HG02623 (cell line): Measurements from ENCODE around the gene SYT2.
"Not testable (repeated sequence)": the region's sequence is repeated elsewhere in the genome, so short reads cannot be mapped to it uniquely, and the experiment has no call there.

Source experiments
- ATAC-seq: cut with Tn5 transposase; IDR thresholded peaks from one replicate; pipeline ENCODE4 v1.9.1; 2021; ENCODE audit warnings: moderate library complexity; ENCODE audit not compliant: unreplicated experiment

The SYT2 gene

DNA sequence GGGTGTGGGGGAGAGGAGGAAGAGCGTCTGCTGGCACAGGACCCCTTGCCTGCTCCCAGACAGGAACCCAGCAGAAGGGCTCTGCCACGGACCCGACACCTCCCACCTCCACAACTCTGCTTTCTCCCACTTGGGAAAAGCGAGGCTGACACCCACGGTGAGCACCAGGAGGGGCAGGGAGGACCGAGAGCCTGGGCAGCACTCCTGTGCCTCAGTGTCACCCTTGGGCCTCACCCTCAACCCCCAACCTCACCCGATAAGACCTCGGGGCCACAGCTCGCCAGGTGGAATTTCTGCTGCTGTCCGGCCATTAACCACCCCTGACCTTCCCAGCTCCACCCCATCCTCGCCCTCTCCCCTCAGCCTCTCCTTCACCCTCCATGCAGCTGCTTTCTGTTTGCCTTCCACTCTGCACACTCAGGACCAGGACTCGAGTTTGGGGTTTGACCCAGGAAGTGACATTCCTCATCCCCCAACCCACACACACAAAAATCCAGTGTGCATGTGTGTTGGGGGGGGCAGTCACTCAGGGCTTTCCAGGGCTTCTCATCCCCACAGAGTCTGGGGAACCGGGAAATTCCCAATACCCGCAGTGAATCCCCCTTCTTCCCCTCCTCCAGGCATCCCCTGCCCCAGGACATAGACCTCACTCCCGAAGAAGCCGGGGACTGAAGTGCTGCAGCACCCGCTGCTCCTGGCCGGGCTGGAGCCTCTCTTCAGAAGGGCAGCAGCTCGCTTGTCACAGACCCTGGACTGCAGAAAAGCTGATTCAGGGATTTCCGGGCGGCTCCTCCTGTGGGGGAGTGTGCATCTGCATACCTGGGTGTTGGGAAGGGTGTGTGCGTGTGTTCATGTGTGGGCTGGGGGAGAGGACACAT lies 65.8 kb downstream of the SYT2 start:
- no peak for ATAC-seq

DNA sequence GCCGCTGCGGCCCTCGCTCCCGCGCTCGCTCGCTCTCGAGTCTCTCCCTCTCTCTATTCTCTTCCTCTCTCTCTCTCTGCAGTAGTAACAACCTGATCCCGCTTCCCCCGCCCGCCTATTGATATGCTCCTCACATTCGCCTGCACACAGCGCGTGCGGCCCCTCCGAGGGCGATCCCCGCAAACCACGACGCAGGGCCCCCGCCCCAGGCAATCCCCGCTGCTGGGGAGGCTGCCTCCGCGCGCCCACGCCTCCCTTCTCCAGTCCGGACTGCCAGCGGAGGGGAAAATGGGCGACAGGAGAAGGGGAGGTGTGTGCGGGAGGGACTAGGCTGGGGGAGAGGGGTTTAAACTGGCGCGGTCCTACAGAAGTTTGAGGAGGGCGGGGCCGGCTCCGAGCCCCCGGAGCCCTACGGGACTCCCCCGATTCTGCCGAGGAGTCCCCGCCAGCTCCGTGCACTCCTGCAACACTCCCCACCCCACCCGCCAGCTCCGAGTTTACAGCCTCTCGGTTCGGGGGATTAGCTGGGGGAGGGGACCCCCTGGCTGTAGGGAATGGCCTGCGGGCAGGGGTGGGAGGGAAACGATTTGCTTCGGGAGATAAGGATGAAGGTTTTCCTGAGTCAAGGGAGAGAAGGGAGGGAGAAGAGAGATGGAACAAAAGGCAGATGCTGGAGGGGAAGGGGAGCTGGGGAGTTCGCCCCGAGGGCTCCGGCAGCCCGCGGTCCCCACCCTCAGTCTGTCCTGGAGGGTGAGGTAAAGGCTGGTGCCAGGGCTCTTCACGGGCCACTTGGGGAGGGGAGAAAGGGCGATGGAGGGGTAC lies 66.6 kb downstream of the SYT2 start:
- ATAC-seq = no peak

DNA sequence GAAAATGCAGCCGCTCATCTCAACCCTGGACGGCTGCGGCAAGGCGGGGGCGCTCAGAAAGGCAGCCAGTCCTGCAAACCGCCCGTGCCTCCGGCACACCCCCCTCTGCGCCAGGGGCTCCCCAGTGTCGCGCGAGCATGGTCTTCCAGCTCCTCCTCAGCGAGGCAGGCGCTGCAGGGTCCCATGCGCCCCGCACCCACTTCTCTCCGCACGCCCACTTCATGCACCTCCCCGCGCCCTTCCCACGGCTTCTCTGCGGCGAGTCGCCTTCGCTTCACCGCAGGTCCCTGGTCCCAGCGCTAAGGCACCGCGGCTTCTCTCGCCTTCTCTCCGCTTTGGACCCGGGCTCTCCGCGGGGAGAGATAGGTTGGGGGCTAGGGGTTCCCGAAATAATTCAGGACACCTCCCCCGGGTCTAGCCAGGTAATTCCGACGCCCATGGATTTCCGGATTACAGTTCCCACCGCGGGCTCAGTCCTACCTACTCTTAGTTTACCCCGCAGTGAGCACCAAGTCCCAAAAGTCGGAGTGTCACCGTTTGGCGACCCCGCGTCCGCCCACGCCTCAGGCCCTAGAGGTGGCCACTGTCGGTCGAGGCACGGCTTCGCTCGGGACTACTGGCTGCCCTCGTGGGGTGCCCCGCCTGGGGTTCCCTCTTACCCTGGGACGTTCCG lies 67.5 kb downstream of the SYT2 start:
- ATAC-seq = no peak

DNA sequence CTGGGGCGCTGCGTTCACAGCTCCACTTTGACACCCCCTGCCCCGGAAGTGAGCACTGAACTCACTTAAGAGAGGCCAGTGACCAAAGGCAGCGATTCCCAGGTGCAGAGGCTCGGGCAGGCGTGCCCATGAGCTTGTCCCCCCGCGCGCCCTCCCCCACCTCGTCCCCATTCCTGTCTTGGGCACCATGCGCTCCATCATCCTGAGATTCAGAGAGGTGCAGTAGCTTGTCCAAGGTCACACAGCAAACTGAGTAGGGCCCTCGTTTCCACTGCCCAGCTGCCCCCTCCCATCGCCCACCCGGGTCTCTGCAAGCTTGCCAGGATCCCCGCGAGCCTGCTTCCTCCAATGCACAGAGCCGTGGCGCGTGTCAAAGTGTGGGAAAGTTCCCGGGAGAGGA lies 68.0 kb downstream of the SYT2 start:
- ATAC-seq = no peak

DNA sequence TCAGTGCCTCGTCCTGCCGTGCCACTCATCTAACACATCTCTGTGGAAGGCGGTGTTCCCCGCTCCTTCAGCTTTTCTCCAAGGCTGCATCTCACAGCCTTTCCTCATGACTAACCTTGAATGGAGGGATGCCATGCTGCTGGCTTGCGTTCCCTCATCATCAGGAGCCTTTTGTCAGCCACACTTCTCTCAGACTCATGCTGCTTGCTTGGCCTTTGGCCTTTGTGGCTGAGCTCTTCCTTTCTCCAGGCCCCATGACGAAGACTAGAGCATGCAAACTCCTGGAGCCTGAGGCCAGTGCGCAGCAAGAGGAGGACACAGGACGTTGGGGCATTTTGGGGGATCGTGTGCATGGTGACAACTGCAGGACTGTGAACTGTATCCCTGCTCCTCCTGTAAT lies 70.8 kb downstream of the SYT2 start:
- ATAC-seq = no peak

DNA sequence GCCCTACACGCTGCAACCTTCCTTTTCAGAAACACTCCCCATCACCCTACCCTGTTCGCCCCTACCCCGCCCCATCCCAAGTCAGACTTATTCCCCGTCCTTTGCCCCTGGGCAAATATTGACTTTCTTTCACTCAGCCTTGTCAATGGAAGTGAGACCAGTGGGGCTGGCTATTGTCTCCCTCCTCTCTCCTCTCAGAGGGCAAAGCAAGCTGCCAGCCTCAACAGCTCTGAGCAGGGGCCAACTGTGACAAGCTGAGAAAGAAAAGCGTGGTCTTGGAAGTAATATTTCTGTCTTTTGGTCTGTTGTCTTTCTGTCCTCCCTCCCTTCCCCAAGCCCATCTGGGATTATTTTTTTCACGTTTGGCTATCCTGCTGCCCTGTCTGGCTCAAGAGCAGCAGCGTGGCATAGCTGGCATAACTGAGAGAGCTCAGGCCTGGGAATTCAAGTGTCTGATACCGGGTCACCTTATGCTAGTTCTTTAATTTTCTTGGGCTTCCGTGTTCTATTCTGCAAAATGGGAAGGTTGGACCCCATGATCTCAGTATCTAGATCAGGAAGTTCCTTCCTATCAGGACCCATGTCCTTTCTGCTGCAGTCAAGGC lies 71.5 kb downstream of the SYT2 start:
- not testable (repeated sequence) for ATAC-seq

DNA sequence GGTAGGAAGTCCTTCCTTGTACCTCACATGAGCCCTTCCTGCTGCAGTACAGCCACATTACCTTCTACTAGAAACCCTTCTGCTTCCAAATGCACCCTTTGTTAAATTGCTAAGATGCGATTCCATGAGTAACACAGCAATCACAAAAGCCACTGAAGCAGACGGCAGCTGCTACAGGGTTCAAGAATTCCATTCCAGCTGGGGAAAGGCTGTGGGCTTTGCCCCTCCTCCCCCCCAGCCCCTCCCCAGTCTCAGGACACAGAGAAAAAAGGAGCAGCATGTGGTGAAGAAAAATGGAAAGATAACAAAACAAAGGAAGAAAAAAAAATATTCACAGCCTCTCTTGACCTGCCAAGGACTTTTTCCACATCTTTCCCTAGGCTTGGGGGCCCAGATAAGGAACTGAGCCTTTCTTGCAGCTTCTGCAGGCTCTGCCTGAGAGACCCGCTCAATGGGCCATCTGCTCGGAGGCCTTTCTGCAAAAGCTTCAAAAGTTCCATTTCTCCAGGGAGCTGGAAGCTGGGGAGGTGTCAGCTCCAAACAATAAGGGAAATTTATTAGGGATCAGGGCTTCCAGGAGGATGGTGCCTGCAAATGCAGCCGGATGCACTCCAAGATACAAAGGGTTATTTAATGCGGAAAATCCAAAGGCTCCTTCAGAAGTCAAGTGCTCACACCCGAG lies 72.1 kb downstream of the SYT2 start:
- ATAC-seq = no peak

DNA sequence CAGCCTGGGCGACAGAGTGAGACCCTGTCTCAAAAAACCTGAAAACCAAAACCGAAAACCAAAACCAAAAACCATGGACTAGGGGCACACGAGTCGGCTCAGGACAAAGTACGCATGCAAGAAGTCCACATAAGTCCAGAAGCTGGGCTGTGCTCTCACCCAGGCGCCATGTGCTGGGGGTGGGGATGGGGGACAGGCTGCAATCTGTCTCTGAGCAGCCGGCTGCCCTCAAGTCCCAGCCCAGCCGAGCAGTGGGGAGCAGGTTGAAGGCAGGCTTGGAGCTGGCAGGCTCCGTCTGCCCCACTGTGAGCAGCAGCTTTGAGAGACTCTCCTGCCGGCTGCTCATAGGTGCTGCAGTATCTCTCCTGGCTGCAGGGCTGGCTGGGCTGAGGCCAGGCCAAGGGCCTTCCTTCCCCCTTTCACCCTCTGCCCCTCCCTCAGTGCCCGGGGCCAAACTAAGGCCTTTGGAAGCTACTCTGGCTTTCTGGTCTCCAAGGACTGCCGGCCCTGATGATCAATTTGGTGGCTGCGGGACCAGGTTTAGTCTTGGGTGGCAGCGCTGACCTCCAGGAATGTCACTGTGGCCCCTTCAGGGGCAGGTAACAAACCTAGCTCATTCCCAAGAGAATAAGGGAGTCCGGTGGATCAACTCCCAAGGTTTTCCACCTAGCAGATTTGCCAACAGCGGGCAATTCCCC lies 72.8 kb downstream of the SYT2 start:
- ATAC-seq = not testable (repeated sequence)

DNA sequence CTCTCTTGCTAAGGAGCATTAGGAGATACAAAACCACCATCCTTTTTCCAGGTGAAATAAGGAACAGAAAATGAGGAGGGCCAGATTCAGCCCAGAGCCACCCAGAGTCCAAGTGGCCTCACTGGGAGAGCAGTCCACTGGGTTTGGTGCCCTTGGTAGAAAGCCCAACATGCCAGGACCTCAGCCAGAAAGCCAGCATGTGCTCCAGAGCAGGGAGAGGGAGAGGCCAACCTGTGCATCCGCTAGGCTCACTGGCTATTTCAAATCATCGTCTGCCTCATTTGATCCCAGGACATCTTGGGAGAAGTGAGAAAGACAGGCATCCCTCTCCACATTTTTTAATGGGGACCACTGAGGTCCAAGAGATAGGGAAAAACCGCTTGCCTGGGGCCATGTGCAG lies 74.1 kb downstream of the SYT2 start:
- not testable (repeated sequence) for ATAC-seq

DNA sequence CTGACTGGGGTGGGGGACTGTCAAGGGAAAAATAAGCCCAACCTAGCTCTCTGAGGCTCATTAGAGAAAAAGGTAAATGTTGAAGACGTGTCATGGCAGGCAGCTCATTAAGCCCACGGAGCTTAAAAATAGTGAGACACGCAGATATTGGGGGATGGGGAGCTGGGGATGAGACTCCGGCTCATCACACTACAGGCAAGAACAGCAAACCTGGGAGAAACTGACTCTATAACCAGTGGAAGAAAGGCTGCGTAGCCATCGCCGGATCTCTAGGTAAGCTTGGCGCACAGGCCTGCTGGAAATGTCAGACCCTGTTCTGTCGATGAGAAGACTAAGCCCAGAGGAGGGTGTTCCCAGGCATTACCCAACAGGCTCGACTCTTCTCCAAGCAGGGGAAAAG lies 78.0 kb downstream of the SYT2 start:
- ATAC-seq = no peak

DNA sequence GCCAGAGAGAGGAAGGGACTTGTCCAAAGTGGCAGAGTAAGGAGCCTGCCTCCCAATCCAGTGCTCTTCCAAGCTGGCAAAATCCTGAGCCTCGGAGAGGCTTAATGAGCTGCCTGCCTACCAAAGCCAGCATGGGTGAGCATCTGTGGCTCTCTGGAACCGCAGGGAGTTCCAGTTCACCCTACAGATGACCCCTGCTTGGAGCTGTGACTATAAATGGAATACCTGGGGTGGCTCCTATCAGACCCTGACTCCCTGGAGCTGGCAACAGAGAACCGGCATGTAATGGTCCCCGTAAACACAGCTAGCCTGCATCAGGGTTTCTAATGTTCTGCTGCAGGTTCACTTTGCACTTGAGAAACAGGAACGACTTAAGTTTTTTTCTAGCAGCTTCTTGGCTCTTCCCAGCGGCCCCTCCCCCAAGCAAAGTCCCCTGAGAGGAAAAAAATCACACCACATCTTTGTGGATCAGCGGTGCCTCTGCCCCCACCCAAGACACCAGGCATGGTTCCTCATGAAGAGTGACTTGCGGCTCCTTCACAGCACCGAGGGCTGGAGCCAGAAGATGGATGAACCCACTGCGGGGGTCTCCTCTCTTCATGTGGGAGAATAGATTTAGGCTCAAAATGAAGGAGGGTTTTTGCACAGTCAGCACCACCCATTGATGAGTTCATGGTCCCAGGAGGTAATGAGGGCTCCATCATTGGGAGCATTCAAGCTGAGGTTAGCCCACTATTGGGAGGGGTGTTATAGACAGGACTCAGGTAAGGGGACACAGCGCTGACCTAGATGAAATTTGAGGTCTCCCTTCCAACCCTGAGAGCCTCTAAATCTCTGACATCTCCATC lies 79.0 kb downstream of the SYT2 start:
- ATAC-seq = no peak

DNA sequence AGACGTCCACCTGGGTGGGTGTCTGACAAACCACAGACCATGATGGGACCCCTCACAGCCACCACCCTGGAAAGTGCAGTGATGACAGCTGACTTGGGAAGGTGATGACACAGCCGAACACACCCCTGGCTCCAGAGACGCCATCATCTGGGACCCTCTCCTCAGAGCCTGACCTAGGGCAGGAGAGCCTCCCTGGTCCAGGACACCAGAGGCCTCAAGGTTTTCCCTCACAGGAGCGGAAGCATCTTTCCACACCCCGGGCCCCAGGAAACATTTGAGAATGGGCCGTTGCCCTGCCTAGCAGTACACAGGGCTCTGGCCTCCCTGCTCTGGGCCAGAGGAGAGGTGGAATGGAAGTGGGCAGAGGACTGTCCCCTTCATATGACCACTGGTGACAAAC lies 79.7 kb downstream of the SYT2 start:
- ATAC-seq = no peak

DNA sequence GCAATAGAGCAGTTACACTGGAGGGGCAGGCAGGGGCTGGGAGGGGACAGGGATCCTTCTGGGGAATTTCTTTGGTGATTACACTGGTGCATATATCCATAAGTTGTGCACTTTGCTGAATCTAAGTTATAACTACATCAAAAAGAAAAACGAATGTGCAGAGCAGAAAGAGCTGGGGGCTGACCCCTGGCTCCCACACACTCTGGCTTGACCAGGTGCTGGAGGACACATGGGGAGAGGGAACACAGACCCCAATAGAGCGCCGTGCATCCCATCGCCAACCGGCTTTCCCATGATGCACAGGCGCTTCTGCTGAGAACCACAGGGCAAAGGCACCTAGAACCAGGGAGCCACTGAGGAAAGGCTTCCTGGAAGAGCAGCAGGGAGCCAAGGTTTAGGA lies 80.2 kb downstream of the SYT2 start:
- ATAC-seq = not testable (repeated sequence)

DNA sequence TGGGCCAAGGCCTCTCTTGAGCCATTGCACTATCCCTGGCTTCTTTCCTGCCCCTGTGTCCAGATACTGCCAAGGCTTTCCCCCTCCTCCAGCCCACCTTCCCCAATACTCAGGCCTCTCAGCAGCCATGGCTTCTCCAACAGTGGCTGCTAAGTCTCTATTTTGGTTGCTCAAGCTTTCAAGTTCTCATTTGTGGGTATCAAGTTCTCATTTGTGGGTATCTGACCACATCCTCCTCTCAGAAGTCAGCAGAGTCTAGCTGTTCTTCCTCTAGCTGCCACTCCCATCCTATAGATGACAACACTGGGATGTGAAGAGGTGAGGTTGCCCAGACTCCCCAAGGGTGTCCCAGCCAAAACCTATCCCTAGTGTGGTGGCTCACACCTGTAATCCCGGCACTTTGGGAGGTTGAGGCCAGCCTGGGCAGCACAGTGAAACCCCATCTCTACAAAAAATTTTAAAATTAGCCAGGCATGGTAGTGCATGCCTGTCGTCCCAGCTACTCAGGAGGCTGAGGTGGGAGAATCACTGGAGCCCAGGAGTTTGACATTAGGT lies 80.9 kb downstream of the SYT2 start:
- peak; percentile 67 for ATAC-seq

DNA sequence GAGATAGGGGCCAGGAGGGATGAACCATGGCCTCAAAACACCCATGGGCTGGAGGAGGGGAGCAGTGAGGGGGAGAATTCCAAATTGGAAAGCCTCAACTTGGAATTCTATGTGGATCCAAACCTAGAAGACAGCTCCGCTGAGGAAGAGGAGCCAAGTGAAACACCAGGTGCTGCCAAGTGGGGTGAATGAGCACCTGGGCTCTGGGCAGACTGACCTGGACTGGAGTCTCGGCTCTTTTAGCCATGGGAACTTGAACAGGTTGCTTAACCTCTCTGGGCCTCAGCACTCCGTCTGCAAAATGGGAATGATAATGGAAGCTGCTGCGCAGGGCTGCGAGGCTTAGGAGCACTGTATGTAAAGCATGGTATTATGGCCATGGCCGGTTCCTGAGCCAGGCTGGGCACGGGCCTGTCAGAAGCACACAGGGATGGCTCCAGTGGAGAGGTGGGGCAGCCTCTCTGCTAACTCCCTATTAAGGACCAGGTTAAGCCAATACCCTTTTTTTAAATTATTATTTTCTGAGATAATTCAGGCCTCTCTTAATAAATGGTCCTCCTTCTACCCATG lies 81.5 kb downstream of the SYT2 start:
- no peak for ATAC-seq

DNA sequence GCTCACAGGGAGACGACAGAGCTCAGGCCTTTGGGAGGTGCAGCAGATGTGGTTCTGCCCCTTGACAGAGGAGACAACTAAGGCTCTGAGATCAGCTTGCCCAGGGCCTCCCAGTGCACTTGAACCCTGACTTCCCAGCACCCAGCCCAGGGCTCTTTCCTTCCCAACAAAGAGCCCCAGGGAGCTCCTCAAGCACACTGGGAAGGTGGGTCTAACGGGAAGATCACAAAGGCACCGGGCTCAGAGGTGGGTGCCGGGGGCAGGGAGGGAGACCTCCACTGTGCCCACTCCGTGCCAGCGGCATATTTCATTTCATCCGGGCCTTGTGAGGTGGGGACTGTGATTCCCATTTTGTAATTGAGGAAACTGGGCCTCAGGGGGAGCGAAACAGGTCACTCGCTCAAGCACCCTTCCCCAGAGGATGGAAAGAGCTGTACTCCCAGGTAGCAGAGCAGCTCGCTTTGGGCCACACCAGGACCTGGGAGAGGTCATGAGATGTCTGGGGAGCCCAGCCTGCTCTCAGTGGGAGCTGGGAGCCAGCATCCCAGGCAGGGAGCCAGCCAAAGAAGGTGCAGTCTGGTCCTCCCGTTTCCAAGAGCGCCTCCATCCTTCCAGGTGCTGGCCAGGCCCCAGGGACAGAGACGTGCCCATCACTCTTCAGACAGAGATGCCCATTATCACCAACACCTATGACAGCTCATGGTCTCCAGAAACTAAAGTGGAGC lies 82.3 kb downstream of the SYT2 start:
- ATAC-seq = no peak

DNA sequence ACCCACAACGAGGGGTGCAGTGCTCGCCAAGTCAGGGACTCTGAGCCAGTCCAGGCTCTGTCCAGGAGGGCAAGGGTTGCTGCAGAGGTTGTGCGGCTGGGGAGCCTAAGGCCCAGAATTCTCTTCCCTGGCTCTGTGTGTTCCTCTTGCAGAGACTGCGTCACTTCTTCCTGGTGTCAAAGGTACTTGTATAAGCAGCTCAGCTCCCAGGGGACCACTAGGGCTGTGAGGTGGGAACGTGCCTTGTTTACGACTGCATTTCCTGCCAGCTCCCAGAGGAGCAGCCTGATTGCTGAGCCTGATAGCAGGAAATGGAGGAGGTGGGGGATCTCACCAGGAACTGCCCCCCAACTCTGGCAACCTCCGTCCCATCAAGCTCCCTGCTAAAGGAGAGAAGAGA lies 83.2 kb downstream of the SYT2 start:
- ATAC-seq = not testable (repeated sequence)
